HG03095 (cell line): ENCODE data around the gene NQO2.
A peak's percentile ranks its signal among the peaks of the same experiment; 100 is the strongest.
"Not testable (repeated sequence)": the region's sequence is repeated elsewhere in the genome, so short reads cannot be mapped to it uniquely, and the experiment has no call there.

Experiments
- ATAC-seq: cut with Tn5 transposase; IDR thresholded peaks from one replicate; pipeline ENCODE4 v1.9.1; 2021; ENCODE audit warnings: moderate library complexity; ENCODE audit not compliant: unreplicated experiment

The NQO2 gene

GRCh38 chr6:2969549-2969948, 30.1 kb upstream of the NQO2 start:
- no peak for ATAC-seq

GRCh38 chr6:2970034-2970685, 29.5 kb upstream of the NQO2 start:
- ATAC-seq = no peak

GRCh38 chr6:2970753-2971419, 28.8 kb upstream of the NQO2 start:
- peak; percentile 58 for ATAC-seq

GRCh38 chr6:2971420-2972218, 28.1 kb upstream of the NQO2 start, which contains the start of gene SERPINB6:
Gene SERPINB6 (minus strand): TSS chr6:2971567. CDS start chr6:2959332, 12,235 bp downstream.
- peak; percentile 38 for ATAC-seq

GRCh38 chr6:2972219-2972487, 27.5 kb upstream of the NQO2 start:
- ATAC-seq = not testable (repeated sequence)

GRCh38 chr6:2972685-2973084, 27.0 kb upstream of the NQO2 start:
- ATAC-seq = not testable (repeated sequence)

- not testable (repeated sequence) for ATAC-seq
Measured at GRCh38 chr6:2973180-2973579, 26.5 kb upstream of the NQO2 start.

GRCh38 chr6:2973676-2974075, 26.0 kb upstream of the NQO2 start:
- ATAC-seq = no peak

GRCh38 chr6:2976060-2976459, 23.6 kb upstream of the NQO2 start:
- no peak for ATAC-seq

- ATAC-seq = no peak
Measured at GRCh38 chr6:2976571-2977085, 23.1 kb upstream of the NQO2 start.

GRCh38 chr6:2977290-2977689, 22.4 kb upstream of the NQO2 start:
- ATAC-seq = no peak

- no peak for ATAC-seq
Measured at GRCh38 chr6:2977799-2978590, 21.7 kb upstream of the NQO2 start.

- ATAC-seq = no peak
Measured at GRCh38 chr6:2978923-2979322, 20.8 kb upstream of the NQO2 start.

- no peak for ATAC-seq
Measured at GRCh38 chr6:2979819-2980464, 19.8 kb upstream of the NQO2 start.

GRCh38 chr6:2980465-2980855, 19.2 kb upstream of the NQO2 start:
- ATAC-seq = no peak

- no peak for ATAC-seq
Measured at GRCh38 chr6:2982426-2983117, 17.1 kb upstream of the NQO2 start.

- no peak for ATAC-seq
Measured at GRCh38 chr6:2984738-2985406, 14.8 kb upstream of the NQO2 start.

GRCh38 chr6:2986722-2987221, 12.9 kb upstream of the NQO2 start:
- no peak for ATAC-seq

GRCh38 chr6:2988094-2988425, 11.6 kb upstream of the NQO2 start:
- no peak for ATAC-seq
